ENCODE results near the gene MRTFB.

- no peak for TF ChIP-seq POLR2A (IDR thresholded peaks at IDR 0.05)
- no peak for TF ChIP-seq CTCF (IDR thresholded peaks at IDR 0.05 in 4 of 5, conservative IDR thresholded peaks at IDR 0.05 in 1 of 5)
Measured at GRCh38 chr16:14198572-14198971, 127.5 kb downstream of the MRTFB start.

All from gastrocnemius medialis (tissue), 4 donors.